Kidney epithelial cell (primary cell): ENCODE results near the gene TMX2. TPM values are rescaled to one million over a fixed set of nuclear protein-coding genes. Genes with fewer than 3 reads are reported as not detected.
"Not testable (repeated sequence)": the region's sequence is repeated elsewhere in the genome, so short reads cannot be mapped to it uniquely, and the experiment has no call there.

ENCODE experiments used
- DNase-seq: peaks from one replicate; pipeline ENCODE4 v3.0.0-alpha.2; 2010; ENCODE audit warnings: low read depth
- H3K27me3 ChIP-seq: 2 replicates; pipeline ENCODE4 v1.6.0; 2011; ENCODE audit warnings: low read length; ENCODE audit not compliant: control insufficient read depth, insufficient read depth
- H3K36me3 ChIP-seq: 2 replicates; pipeline ENCODE4 v1.5.1; 2011; ENCODE audit warnings: low read length; ENCODE audit not compliant: control insufficient read depth, insufficient read depth
- H3K4me3 ChIP-seq: 2 replicates; pipeline ENCODE4 v1.5.1; 2011; ENCODE audit warnings: low read depth, mild to moderate bottlenecking, control low read depth, low read length
- total RNA-seq: library from RNA; depleted of rRNA; stranded (reverse); fragments of >200 nt; gene quantifications from 2 replicates; pipeline ENCODE4 v1.2.3, GENCODE V29; 2015
- TF ChIP-seq, protein P1 (sequence below): IDR thresholded peaks from 2 replicates; pipeline ENCODE4 v1.5.1; 2011; ENCODE audit warnings: mild to moderate bottlenecking, moderate library complexity, low read length, control low read depth, inconsistent platforms; ENCODE audit not compliant: insufficient read depth, poor library complexity, severe bottlenecking

The TMX2 gene
- total RNA-seq, 1 donor from 2014 or later: 74.0 TPM

DNA sequence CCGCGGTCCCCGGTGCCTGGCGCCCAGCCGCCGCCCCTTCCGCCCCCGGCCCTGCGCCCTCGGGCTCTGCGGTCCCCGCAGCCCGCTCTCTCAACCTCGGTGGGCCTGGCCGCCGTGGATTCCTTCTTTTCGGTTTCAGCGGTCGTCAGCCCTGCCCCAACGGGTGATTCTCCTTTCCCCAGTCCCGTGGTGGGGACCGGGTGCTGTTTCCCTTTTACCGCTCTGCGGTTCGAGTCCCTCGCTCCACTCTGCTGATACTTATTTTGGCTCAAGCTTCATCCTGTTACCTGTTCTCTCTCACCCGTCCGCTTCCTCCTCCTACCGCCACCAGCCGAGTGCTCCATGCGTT lies 44.0 kb upstream of the TMX2 start:
- H3K36me3 ChIP-seq: peaks cover 2% of the 10 kb centered on the region
- DNase-seq: no peak
- H3K4me3 ChIP-seq: peak overlapping the region; percentile 90
- H3K27me3 ChIP-seq: no peaks in the 10 kb centered on the region
- TF ChIP-seq, protein P1, sequence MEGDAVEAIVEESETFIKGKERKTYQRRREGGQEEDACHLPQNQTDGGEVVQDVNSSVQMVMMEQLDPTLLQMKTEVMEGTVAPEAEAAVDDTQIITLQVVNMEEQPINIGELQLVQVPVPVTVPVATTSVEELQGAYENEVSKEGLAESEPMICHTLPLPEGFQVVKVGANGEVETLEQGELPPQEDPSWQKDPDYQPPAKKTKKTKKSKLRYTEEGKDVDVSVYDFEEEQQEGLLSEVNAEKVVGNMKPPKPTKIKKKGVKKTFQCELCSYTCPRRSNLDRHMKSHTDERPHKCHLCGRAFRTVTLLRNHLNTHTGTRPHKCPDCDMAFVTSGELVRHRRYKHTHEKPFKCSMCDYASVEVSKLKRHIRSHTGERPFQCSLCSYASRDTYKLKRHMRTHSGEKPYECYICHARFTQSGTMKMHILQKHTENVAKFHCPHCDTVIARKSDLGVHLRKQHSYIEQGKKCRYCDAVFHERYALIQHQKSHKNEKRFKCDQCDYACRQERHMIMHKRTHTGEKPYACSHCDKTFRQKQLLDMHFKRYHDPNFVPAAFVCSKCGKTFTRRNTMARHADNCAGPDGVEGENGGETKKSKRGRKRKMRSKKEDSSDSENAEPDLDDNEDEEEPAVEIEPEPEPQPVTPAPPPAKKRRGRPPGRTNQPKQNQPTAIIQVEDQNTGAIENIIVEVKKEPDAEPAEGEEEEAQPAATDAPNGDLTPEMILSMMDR: no peak

DNA sequence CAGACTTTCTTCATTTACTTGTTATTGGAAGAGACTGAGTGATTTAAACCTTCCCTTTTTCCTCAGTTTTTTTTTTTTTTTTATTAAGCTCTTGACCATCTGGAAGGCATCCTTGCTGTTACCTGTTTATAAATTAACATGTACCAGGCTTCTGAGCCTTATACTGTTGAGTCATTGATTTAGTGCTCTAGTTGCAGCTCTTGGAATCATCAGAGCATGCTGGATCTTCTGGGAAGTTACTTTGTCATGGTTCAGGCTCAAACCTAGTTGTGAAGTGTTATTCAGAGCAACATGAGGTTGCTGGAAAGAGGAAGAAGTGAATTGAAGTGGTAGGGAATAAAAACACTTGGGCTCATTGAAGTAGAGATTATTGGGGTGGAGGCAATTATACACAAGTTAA lies 38.1 kb upstream of the TMX2 start:
- Histone ChIP-seq H3K4me3 (no peak overlapping the region), H3K36me3 (peaks cover 2% of the 10 kb centered on the region), H3K27me3 (no peaks in the 10 kb centered on the region)
- peak; percentile 79 for DNase-seq
- TF ChIP-seq, protein P1: no peak

DNA sequence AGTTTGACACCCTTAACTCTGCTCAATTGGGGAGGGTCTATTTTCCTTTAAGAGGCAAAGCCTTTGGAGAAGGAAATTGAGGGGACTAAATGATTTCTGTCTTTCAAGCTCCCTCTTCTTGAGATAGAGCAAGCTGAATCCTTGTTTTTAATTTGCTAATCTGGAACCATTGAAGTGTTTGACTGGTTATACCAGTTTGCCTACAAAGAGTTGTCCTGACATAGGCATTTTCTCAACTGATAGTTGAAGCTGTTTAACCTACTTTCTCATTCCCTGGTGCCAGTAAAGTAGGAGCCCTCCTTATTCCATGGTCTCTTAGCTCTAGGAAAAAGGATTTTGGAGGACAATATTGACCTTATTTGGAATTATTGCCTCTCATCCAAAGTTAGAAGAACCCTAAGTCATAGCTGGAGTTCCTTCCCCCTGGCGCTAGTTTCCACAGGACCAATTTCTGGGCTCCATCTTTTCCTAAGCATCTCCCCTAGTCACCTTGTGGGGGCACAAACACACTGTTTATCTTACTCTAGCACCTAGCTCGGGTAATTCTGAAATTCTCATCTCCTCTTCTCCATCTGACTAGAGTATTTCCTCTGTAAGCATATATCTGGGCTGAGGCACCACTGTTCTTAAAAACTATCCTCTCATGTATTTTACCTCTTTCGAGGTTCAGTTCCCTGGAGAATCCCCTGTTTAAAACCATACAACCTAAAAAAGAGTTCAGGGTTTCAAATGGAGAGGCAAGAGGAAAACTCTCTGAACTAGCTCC lies 37.0 kb upstream of the TMX2 start:
- Histone ChIP-seq H3K27me3 (no peaks in the 10 kb centered on the region), H3K36me3 (peaks cover 2% of the 10 kb centered on the region), H3K4me3 (no peak overlapping the region)
- TF ChIP-seq, protein P1: no peak
- DNase-seq: no peak

DNA sequence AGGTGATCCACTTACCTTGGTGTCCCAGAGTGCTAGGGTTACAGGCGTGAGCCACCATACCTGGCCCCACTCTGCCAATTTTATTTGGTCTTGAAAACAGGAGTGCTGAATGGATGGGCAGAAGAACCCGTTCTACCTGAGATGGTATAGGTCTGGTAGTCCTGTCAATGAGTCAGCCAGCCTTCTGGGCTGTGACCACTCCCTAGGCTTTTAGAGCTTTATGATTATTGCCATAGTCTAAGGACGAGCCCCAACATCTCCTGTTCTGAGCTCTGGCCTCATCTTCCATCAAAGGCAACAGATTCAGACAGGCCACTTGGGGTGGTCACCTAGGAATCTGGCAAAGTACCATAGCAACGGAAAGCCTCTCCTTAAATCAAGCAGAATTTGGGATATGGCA lies 33.0 kb upstream of the TMX2 start:
- TF ChIP-seq, protein P1: no peak
- no peak overlapping the region for H3K4me3 ChIP-seq
- DNase-seq: no peak
- H3K27me3 ChIP-seq: no peaks in the 10 kb centered on the region
- H3K36me3 ChIP-seq: no peaks in the 10 kb centered on the region

DNA sequence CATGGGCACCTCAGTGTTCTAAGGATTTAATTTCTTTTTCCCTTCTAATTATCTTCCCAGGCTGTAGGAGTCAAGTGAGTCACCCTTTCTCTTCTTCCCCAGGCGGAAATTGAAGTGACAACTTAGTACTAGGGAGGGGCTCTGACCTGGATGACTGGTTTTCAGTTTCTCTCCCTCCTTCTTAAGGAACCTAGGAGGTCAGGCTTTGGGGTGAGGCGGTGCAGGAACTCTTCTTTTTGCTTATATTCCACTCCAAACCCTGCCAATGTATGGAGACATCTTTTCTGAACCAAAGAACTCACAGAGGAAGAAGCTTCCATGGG lies 31.9 kb upstream of the TMX2 start:
- no peaks in the 10 kb centered on the region for H3K27me3 ChIP-seq
- no peaks in the 10 kb centered on the region for H3K36me3 ChIP-seq
- no peak overlapping the region for H3K4me3 ChIP-seq
- DNase-seq: peak; percentile 47
- TF ChIP-seq, protein P1: no peak

DNA sequence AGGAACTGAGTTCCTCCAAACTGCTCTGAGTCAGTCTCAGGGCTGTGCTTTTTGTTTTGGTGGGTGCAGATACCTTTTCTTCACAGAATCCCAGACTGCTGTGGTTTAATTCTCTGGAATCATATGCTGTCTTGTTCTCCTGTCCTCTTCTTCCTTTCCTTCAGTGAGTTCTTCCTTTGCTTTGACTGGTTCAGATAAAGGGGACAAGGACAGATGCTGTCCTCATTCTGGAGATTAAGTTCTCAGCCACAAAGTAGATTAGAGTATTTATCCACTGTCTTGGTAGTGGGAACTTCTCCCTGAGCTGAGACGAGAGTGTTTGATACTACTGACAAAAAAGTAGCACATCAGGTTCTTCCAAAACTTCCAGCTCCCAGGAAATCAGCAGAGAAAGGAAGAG lies 31.2 kb upstream of the TMX2 start:
- TF ChIP-seq, protein P1: no peak
- Histone ChIP-seq H3K36me3 (no peaks in the 10 kb centered on the region), H3K27me3 (no peaks in the 10 kb centered on the region), H3K4me3 (no peak overlapping the region)
- DNase-seq: no peak

DNA sequence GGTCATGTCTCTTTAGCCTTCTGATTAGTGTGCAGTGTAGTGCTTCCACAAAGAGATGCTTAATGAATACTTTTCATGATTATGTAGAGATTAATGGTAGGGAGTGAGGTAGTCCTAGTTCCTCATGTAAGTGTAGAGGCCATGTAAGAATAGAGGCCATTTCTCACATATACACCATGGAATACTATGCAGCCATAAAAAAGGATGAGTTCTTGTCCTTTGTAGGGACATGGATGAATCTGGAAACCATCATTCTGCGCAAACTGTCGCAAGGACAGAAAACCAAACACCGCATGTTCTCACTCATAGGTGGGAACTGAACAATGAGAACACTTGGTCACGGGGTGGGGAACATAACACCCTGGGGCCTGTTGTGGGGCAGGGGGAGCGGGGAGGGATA lies 21.9 kb upstream of the TMX2 start:
- H3K27me3 ChIP-seq, H3K36me3 ChIP-seq, H3K4me3 ChIP-seq, DNase-seq: not testable (repeated sequence)
